PFSK-1 (cell line): ENCODE results near the gene PTPRN2.

ENCODE experiments used
- FOXP2 ChIP-seq: optimal IDR thresholded peaks from 2 replicates; pipeline ENCODE3; 2011; ENCODE audit warnings: borderline replicate concordance, control low read depth, inconsistent platforms; ENCODE audit not compliant: insufficient read depth; ENCODE audit errors: extremely low read length, extremely low read depth
- POLR2AphosphoS5 ChIP-seq: IDR thresholded peaks from 2 replicates; pipeline ENCODE4 v1.6.1; 2012; ENCODE audit warnings: low read depth, mild to moderate bottlenecking, control low read depth, low read length, moderate library complexity
- SIN3A ChIP-seq: IDR thresholded peaks from 2 replicates; pipeline ENCODE4 v1.6.1; 2012; ENCODE audit warnings: mild to moderate bottlenecking, low read length, moderate library complexity, borderline replicate concordance; ENCODE audit not compliant: insufficient read depth
- TAF1 ChIP-seq: IDR thresholded peaks from 2 replicates; pipeline ENCODE4 v1.6.1; 2012; ENCODE audit warnings: low read length, control low read depth, borderline replicate concordance; ENCODE audit not compliant: insufficient read depth
- TF ChIP-seq, protein P1 (sequence below), 2 experiments: IDR thresholded peaks; 2 replicates each; pipeline versions ENCODE4 v1.6.1 to v1.8.0; 2011 to 2012; ENCODE audit warnings: low read depth in 2 of 2, low read length in 2 of 2, control low read depth in 1 of 2, inconsistent platforms in 1 of 2, mild to moderate bottlenecking in 1 of 2, moderate library complexity in 1 of 2; ENCODE audit not compliant: insufficient read depth in 1 of 2

Gene PTPRN2

DNA sequence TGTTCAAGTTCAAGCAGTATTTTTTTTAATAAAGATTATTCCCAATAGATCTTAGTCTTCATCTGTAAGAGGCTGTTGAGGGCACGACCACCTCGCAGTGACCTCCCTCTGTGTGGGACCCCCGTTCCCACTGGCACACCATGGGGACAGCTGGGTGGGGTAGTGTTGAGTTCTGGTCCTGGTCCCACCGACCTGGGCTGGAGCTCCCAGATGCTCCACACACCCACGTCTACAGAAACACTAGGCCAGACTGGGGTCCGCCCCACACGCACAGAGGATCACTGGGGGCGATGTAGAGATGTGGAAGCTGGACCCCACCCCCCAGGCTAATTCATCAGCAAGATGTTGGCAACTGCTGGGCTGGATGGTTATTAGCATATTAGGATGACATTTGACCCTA lies 623.6 kb downstream of the PTPRN2 start:
- TF ChIP-seq SIN3A (no peak), POLR2AphosphoS5 (no peak), TAF1 (no peak), FOXP2 (no peak)
- TF ChIP-seq, protein P1, sequence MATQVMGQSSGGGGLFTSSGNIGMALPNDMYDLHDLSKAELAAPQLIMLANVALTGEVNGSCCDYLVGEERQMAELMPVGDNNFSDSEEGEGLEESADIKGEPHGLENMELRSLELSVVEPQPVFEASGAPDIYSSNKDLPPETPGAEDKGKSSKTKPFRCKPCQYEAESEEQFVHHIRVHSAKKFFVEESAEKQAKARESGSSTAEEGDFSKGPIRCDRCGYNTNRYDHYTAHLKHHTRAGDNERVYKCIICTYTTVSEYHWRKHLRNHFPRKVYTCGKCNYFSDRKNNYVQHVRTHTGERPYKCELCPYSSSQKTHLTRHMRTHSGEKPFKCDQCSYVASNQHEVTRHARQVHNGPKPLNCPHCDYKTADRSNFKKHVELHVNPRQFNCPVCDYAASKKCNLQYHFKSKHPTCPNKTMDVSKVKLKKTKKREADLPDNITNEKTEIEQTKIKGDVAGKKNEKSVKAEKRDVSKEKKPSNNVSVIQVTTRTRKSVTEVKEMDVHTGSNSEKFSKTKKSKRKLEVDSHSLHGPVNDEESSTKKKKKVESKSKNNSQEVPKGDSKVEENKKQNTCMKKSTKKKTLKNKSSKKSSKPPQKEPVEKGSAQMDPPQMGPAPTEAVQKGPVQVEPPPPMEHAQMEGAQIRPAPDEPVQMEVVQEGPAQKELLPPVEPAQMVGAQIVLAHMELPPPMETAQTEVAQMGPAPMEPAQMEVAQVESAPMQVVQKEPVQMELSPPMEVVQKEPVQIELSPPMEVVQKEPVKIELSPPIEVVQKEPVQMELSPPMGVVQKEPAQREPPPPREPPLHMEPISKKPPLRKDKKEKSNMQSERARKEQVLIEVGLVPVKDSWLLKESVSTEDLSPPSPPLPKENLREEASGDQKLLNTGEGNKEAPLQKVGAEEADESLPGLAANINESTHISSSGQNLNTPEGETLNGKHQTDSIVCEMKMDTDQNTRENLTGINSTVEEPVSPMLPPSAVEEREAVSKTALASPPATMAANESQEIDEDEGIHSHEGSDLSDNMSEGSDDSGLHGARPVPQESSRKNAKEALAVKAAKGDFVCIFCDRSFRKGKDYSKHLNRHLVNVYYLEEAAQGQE (IDR thresholded peaks at IDR 0.05; ENCODE audit: insufficient read depth in 1 of 2, low read depth in 2 of 2, low read length in 2 of 2), result no peak

DNA sequence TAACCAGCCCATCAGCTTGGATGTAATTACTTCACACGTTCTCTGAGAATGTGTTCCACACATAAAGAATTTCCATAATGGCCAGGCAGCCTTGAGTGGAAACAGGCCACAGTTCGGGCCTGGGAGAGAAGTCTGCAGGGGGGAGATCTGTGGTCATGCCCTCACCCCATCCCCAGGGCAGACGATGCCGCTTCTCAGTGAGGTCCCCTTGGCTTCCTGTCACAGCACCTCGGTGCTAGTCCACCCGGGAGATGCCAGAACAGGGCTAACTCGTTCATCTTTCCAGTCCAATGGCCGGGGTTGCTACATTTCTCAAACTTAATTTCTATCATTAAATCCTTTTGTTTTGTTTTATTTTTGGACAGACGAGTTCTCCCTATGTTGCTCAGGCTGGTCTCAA lies 624.1 kb downstream of the PTPRN2 start:
- TF ChIP-seq FOXP2 (no peak), TAF1 (no peak), SIN3A (no peak), POLR2AphosphoS5 (no peak)
- TF ChIP-seq, protein P1 (IDR thresholded peaks at IDR 0.05; ENCODE audit: insufficient read depth in 1 of 2, low read depth in 2 of 2, low read length in 2 of 2), result no peak

DNA sequence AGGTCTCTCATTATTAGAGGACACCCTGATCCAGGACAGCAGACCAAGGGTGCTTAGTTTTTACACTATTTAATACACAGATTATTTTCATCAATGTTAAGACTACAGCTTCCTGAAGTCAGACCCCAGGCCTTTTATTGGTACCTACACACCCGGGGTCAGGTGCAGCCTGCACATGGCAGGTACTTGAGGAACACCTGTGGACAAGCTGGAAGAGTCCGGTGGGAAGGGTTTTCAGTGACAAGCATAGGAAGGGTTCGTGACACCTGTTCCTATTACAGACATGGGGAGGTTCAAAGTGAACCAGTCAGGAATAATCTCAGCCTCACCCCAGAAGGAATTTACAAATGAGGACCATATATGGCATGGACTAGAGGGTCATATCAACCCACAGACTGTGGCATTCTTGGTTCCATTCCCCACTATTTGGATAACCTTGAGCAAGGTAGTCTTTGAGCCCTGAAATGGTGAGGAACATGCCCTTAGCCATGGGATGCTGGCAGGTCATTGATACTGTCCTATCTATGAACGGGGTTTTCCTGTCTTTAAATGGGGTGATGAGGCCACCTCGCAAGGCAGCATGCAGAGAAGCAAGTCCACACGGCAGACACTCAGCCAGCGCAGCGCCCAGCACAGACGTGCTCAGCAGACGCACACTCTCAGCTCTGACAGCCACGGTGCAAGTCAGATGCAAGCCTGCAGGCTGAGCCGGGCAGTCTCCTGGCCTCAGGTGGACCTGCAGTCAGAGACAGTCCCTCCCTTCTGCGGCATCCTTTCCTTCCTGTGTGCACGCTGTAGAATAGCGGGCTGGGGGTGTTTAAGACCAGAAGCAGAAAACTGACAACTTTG lies 624.9 kb downstream of the PTPRN2 start:
- TF ChIP-seq SIN3A (no peak), FOXP2 (no peak), POLR2AphosphoS5 (no peak), TAF1 (no peak)
- TF ChIP-seq, protein P1 (IDR thresholded peaks at IDR 0.05; ENCODE audit: insufficient read depth in 1 of 2, low read depth in 2 of 2, low read length in 2 of 2), result no peak

DNA sequence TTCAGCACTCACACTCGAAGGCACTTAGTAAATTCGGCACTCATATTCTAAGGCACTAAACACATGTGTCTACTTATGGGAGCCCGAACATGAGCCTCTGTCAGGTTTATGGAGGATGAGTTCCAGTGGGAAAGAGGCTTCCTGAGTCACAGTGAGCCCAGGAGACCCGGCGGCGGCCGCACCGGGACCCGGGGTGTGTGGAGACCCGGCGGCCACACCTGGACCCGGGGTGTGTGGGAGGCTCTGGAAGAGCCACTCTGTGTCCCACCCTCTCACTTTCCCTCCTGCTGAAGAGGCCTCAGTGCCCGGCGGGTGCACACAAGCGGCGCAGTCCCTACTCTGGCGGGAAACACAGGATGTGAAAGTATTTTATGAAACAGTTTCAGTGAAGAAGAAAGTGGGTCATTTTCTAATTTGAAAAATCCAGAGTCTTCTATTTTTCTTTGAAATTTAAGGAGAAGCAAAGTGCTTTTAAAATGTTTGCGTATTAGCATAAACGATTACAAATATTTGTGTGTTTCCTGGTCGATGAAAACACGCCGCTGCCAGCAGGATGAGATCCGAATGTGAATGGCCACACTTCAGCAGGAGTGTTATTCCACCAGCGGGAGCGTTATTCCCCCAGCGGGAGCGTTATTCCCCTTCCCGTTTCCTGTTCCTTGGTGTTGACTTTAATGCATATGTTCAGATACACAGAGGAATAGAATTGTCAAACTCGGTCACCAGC lies 625.7 kb downstream of the PTPRN2 start:
- TF ChIP-seq TAF1 (no peak), SIN3A (no peak), FOXP2 (no peak)
- TF ChIP-seq, protein P1 (IDR thresholded peaks at IDR 0.05; ENCODE audit: insufficient read depth in 1 of 2, low read depth in 2 of 2, low read length in 2 of 2), result no peak
